ENCODE measurements around the gene CYP3A5.

GRCh38 chr7:99625961-99626360 is 53.8 kb downstream of the CYP3A5 start:
- TF ChIP-seq POLR2A (IDR thresholded peaks at IDR 0.05), result no peak
- no peak for TF ChIP-seq CTCF (IDR thresholded peaks at IDR 0.05)
